GM21737 (cell line): ENCODE measurements around the gene TTYH2.
"Not testable (repeated sequence)": the region's sequence is repeated elsewhere in the genome, so short reads cannot be mapped to it uniquely, and the experiment has no call there.

Experiments
- ATAC-seq: cut with Tn5 transposase; IDR thresholded peaks from one replicate; pipeline ENCODE4 v1.9.1; 2021; ENCODE audit warnings: mild to moderate bottlenecking, moderate library complexity; ENCODE audit not compliant: unreplicated experiment

The TTYH2 gene

GRCh38 chr17:74282274-74282586 is 68.9 kb downstream of the TTYH2 start:
- ATAC-seq: not testable (repeated sequence)

GRCh38 chr17:74282587-74283370 is 69.4 kb downstream of the TTYH2 start:
- no peak for ATAC-seq

GRCh38 chr17:74283371-74283673 is 70.0 kb downstream of the TTYH2 start:
- no peak for ATAC-seq

GRCh38 chr17:74287031-74287602 is 73.7 kb downstream of the TTYH2 start:
- no peak for ATAC-seq

GRCh38 chr17:74288785-74289184 is 75.4 kb downstream of the TTYH2 start:
- ATAC-seq: no peak

GRCh38 chr17:74289688-74290087 is 76.3 kb downstream of the TTYH2 start:
- ATAC-seq: no peak

- ATAC-seq: no peak
These were observed 77.0 kb downstream of the TTYH2 start for GRCh38 chr17:74290340-74290739.

GRCh38 chr17:74292495-74292894 is 79.1 kb downstream of the TTYH2 start:
- ATAC-seq: no peak

GRCh38 chr17:74295625-74296547 is 82.5 kb downstream of the TTYH2 start:
- no peak for ATAC-seq

- ATAC-seq: no peak
These were observed 83.2 kb downstream of the TTYH2 start for GRCh38 chr17:74296548-74296936.

- ATAC-seq: no peak
These were observed 84.6 kb downstream of the TTYH2 start for GRCh38 chr17:74297941-74298340.

GRCh38 chr17:74298778-74299177 is 85.4 kb downstream of the TTYH2 start:
- ATAC-seq: no peak

- ATAC-seq: no peak
These were observed 86.0 kb downstream of the TTYH2 start for GRCh38 chr17:74299226-74300009.

- no peak for ATAC-seq
These were observed 89.9 kb downstream of the TTYH2 start for GRCh38 chr17:74303305-74303704.

GRCh38 chr17:74304184-74304583 is 90.8 kb downstream of the TTYH2 start:
- no peak for ATAC-seq

- no peak for ATAC-seq
These were observed 92.7 kb downstream of the TTYH2 start for GRCh38 chr17:74305865-74306654.

- ATAC-seq: no peak
These were observed 94.8 kb downstream of the TTYH2 start for GRCh38 chr17:74307984-74308773.

GRCh38 chr17:74309902-74310301 is 96.5 kb downstream of the TTYH2 start:
- ATAC-seq: no peak
